GM12892 (cell line): ENCODE results near the gene CIB4.

Experiments
- DNase-seq: peaks from one replicate; pipeline ENCODE4 v3.0.0; 2011; ENCODE audit not compliant: insufficient read length
- FAIRE-seq: peaks from 2 replicates; lab custom pipeline; 2011; peaks lifted over from hg19 to GRCh38; lab: Jason Lieb, UNC
- POLR2A ChIP-seq: IDR thresholded peaks from 2 replicates; pipeline ENCODE4 v1.6.1; 2011; ENCODE audit warnings: low read depth, low read length, control low read depth
- POLR2AphosphoS5 ChIP-seq: IDR thresholded peaks from 2 replicates; pipeline ENCODE4 v1.6.1; 2011; ENCODE audit warnings: low read depth, low read length, control low read depth
- TAF1 ChIP-seq: IDR thresholded peaks from 2 replicates; pipeline ENCODE4 v1.6.1; 2011; ENCODE audit warnings: low read depth, mild to moderate bottlenecking, control low read depth, low read length, borderline replicate concordance

The CIB4 gene

DNA sequence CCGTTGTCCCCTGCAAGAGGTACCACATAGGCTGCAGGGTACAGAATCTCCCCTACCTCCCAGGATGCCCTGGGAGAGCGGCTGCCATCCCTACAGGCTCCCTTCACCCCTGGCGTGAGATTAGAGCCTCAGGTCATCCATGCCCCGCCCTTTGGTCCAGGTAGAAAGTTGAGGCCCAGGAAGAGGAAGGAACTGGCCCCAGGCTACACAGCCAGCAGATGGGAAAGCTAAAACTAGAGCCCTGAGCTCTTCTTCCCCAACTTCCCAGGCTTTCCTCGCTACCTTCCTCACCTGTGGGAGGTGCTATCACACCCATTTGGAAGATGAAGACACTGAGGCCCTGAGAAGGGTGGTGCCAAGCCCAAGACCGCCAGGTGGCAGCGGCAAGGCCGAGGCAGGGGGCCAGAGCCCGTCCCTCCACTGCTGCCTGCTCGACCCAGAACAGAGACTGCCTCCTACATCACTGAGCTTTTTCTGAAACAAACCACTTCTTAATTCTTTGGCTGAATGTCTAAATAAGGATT, 25.8 kb downstream of the CIB4 start:
- FAIRE-seq (no peak), DNase-seq (no peak)
- no peak for TF ChIP-seq POLR2A
- no peak for TF ChIP-seq POLR2AphosphoS5
- no peak for TF ChIP-seq TAF1

GRCh38 chr2:26614216-26615138, 26.7 kb downstream of the CIB4 start:
- TF ChIP-seq TAF1 (no peak), POLR2A (no peak), POLR2AphosphoS5 (no peak)
- FAIRE-seq (no peak), DNase-seq (no peak)

GRCh38 chr2:26613241-26614215, 27.6 kb downstream of the CIB4 start:
- FAIRE-seq (no peak), DNase-seq (no peak)
- no peak for TF ChIP-seq POLR2A
- TF ChIP-seq TAF1: no peak
- TF ChIP-seq POLR2AphosphoS5: no peak

DNA sequence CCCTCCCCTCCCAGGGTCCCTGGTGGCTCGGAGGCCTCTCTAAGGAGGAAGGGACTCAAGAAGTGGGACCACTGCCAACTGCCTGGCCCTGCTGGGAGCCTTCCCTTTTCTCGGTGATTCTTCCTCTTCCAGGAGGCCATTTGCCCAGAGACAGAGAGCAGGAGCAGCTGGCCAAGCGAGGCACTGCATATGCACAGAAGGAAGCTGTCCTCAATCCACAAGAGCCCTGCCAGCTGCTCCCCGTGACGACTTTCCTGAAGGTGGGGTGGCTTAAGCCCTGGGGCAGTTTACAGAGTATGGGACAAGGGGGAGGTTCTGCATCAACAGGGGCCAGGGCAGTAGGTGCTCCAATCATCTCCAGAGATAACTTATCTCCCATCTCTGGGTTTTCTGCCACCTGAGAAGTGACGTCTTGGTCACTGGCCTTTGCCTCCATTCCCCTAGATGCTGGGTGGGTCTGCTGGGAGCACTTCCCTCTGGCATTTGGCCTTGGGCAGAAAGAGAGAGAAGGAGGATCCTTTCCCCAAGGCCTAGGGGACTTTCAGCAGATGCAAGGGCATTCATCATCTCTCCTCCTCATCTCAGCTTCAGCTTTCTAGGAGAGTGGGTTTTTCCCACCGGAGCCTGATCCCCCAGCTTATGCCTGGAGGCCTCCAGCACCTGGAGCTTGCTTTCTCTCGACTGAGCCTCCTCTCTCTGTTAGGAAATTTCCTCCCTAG, 28.5 kb downstream of the CIB4 start:
- DNase-seq (no peak), FAIRE-seq (no peak)
- TF ChIP-seq POLR2A: no peak
- no peak for TF ChIP-seq TAF1
- no peak for TF ChIP-seq POLR2AphosphoS5

GRCh38 chr2:26612034-26612433, 29.1 kb downstream of the CIB4 start:
- DNase-seq: no peak
- no peak for FAIRE-seq
- no peak for TF ChIP-seq POLR2AphosphoS5
- TF ChIP-seq POLR2A: no peak
- TF ChIP-seq TAF1: no peak

- no peak for FAIRE-seq
Observed at GRCh38 chr2:26610504-26611335, 30.4 kb downstream of the CIB4 start.

GRCh38 chr2:26609839-26610277, 31.3 kb downstream of the CIB4 start:
- no peak for DNase-seq
- no peak for TF ChIP-seq POLR2AphosphoS5
- TF ChIP-seq POLR2A: no peak
- no peak for TF ChIP-seq TAF1
- no peak for FAIRE-seq

More at GRCh38 chr2:26610504-26611335, 30.4 kb downstream of the CIB4 start:
- DNase-seq: no peak
- TF ChIP-seq TAF1 (no peak), POLR2AphosphoS5 (no peak), POLR2A (no peak)

GRCh38 chr2:26609205-26609631, 31.9 kb downstream of the CIB4 start:
- FAIRE-seq: no peak
- TF ChIP-seq TAF1 (no peak), POLR2A (no peak), POLR2AphosphoS5 (no peak)
- no peak for DNase-seq

DNA sequence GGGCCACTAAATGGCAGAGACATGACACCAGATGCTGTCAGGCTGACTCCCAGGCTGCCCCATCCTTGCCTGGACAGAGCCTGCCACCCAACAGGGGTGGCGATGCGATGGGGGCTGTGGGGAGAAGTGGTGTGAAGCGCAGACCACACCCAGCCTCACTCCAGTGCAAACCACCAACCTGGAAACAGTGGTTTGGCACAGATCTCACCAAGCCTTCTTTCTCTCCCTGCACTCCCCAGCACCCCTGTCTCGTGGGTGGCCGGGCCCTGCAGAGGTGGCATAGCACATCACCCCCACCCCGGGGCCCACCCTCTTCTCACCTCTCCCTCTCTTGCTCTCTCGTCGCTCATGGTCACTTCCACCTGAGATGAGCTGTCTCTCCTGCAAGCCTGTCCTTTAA, 32.6 kb downstream of the CIB4 start:
- DNase-seq (no peak), FAIRE-seq (no peak)
- TF ChIP-seq POLR2A: no peak
- TF ChIP-seq POLR2AphosphoS5: no peak
- TF ChIP-seq TAF1: no peak
